Activated naive CD4-positive, alpha-beta T cell treated with anti-CD3 and anti-CD28 coated beads, Interleukin-2, amount 10 ng/mL, durations not matched to agents 7 days and 5 days (primary cell): ENCODE results near the gene MUC5AC.

Experiments used
- CTCF ChIA-PET: fragments of 350-600 bp; sonication (Branson Sonifier 250); formaldehyde crosslinking; loops from one replicate; lab custom pipeline; 2021; ENCODE audit warnings: antibody characterized with exemption; lab: Charles Lee
- DNase-seq: peaks from one replicate; pipeline ENCODE4 v3.0.0-alpha.2; 2020
- H3K27ac Mint-ChIP-seq: one replicate; pipeline ENCODE4 v1.8.0; 2021; ENCODE audit warnings: mild to moderate bottlenecking, moderate library complexity, mixed read lengths
- H3K27me3 Mint-ChIP-seq: one replicate; pipeline ENCODE4 v1.8.0; 2021; ENCODE audit warnings: mild to moderate bottlenecking, mixed read lengths
- H3K36me3 Mint-ChIP-seq: one replicate; pipeline ENCODE4 v1.8.0; 2021; ENCODE audit warnings: mixed read lengths
- H3K4me1 Mint-ChIP-seq: one replicate; pipeline ENCODE4 v1.8.0; 2021; ENCODE audit warnings: mixed read lengths
- H3K4me3 Mint-ChIP-seq: one replicate; pipeline ENCODE4 v1.8.0; 2021; ENCODE audit warnings: mild to moderate bottlenecking, moderate library complexity, mixed read lengths
- H3K9me3 Mint-ChIP-seq: one replicate; pipeline ENCODE4 v1.8.0; 2021; ENCODE audit warnings: mixed read lengths

The MUC5AC gene

DNA sequence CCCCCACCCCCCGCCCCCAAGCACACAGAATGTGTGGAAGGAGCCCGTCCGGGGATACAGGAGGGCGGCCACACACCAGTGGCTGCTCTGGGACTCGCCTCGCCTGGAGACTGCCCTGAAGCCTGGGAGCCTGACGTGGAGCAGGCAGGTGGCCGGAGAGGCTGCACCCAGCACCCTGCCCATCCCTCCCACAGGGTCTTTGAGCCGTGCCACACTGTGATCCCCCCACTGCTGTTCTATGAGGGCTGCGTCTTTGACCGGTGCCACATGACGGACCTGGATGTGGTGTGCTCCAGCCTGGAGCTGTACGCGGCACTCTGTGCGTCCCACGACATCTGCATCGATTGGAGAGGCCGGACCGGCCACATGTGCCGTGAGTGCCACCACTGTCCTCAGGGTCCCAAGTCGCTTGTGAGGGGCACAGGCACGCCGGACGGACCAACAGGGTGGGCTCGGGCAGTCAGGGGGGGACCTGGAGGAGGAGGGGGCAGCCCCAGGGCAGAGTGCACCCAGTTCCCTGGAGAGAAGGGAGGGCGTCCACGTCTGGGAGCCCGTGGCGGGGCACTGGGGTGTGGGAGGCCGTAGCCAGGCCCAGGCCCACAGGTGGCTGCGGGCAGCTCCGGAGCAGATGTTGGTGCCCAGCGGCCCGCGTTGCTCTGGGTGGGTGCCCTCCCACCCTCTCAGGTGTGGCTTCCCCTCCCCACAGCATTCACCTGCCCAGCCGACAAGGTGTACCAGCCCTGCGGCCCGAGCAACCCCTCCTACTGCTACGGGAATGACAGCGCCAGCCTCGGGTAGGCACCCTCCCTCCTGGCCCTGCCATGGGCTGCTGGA is 38.1 kb downstream of the MUC5AC start:
- no peaks in the 10 kb centered on the region for H3K4me1 Mint-ChIP-seq
- CTCF ChIA-PET: no interaction called here
- no peak overlapping the region for H3K27ac Mint-ChIP-seq
- no peak overlapping the region for H3K4me3 Mint-ChIP-seq
- no peaks in the 10 kb centered on the region for H3K36me3 Mint-ChIP-seq
- H3K9me3 Mint-ChIP-seq: no peaks in the 10 kb centered on the region
- H3K27me3 Mint-ChIP-seq: no peaks in the 10 kb centered on the region
- DNase-seq: peak; percentile 3

DNA sequence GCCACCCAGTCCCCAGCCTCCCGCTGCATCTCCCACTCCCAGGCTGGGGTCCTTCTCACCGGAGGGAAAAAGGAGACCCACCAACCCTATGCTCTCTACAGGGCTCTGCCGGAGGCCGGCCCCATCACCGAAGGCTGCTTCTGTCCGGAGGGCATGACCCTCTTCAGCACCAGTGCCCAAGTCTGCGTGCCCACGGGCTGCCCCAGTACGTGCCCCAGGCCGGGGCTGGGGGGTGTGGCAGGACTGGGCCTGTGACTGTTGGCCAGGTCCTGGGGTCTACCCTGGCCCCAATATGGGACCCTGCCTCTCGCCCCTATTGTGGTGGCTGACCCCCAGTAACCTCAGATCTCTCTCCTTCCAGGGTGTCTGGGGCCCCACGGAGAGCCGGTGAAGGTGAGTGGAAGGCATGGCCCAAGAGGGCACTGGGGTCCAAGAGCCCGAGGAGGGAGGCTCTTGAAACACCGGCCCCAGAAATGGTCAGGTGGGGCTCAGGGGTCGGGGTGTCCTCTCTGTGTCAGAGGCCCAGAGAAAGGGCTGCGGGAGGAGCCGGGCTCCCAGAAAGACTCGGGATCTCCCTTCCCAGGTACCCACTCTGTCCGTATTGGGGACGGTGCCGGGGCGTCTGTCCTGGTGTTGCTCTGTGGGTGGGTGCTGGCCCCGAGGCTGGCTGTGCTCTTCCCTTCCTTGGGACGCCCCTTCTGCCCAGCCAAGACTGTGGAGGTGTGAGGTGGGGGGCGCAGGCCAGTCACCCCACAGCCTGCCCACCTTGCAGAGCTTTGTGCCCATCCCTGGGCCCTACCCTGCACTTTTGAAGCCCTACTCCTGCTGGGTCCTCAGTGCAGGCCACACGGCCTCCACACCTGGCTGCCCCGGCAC is 39.0 kb downstream of the MUC5AC start:
- peak; percentile 13 for DNase-seq
- no peaks in the 10 kb centered on the region for H3K27me3 Mint-ChIP-seq
- H3K4me1 Mint-ChIP-seq: no peaks in the 10 kb centered on the region
- no peaks in the 10 kb centered on the region for H3K9me3 Mint-ChIP-seq
- no peak overlapping the region for H3K4me3 Mint-ChIP-seq
- no peaks in the 10 kb centered on the region for H3K36me3 Mint-ChIP-seq
- CTCF ChIA-PET: no interaction called here
- H3K27ac Mint-ChIP-seq: no peak overlapping the region

DNA sequence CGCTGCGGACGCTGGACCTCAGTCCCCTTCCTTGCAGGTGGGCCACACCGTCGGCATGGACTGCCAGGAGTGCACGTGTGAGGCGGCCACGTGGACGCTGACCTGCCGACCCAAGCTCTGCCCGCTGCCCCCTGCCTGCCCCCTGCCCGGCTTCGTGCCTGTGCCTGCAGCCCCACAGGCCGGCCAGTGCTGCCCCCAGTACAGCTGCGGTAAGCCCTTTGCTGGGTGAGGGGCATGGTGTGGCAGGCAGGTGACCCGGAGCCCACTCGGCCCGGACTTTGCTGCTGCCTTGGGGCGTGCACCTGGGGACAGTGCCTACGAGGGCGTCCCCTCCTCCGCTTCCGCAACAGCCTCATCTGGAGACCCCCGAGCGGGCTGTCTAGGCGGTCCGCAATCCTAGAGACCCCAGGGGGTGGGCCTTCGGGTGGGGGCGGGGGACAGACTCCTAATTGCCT is 39.7 kb downstream of the MUC5AC start:
- CTCF ChIA-PET: no interaction called here
- no peaks in the 10 kb centered on the region for H3K27me3 Mint-ChIP-seq
- no peak overlapping the region for H3K27ac Mint-ChIP-seq
- DNase-seq: peak; percentile 11
- no peaks in the 10 kb centered on the region for H3K36me3 Mint-ChIP-seq
- no peak overlapping the region for H3K4me3 Mint-ChIP-seq
- H3K4me1 Mint-ChIP-seq: no peaks in the 10 kb centered on the region
- H3K9me3 Mint-ChIP-seq: no peaks in the 10 kb centered on the region

GRCh38 chr11:1197886-1198560 is 40.3 kb downstream of the MUC5AC start:
- H3K9me3 Mint-ChIP-seq: no peaks in the 10 kb centered on the region
- H3K27me3 Mint-ChIP-seq: no peaks in the 10 kb centered on the region
- CTCF ChIA-PET: no interaction called here
- no peaks in the 10 kb centered on the region for H3K36me3 Mint-ChIP-seq
- no peak overlapping the region for H3K4me3 Mint-ChIP-seq
- peak; percentile 7 for DNase-seq
- H3K27ac Mint-ChIP-seq: no peak overlapping the region
- H3K4me1 Mint-ChIP-seq: no peaks in the 10 kb centered on the region

DNA sequence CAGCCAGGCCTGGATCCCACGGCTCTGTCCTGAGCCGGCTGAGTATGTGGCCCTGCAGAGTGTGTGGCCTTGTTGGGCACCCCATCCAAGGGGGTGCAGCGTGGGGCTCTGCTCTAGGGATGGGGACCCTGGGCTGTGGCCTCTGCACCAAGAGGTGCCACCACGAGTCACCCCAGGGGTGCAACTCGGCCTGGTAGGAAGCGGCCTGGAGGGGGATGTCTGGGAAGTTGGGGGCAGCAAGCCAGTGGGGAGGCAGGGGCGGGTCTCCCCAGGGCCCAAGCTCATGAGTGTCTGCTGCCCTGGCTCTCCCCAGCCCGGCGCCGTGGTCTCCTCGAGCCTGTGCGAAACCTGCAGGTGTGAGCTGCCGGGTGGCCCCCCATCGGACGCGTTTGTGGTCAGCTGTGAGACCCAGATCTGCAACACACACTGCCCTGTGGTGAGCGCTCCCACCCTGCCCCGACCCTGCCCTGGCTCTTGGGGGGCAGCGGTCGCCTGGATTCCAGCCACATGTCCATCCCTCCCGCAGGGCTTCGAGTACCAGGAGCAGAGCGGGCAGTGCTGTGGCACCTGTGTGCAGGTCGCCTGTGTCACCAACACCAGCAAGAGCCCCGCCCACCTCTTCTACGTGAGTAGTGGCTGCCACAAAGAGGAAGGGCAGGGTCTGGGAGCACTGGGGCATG is 40.9 kb downstream of the MUC5AC start:
- Mint-ChIP-seq H3K4me3 (no peak overlapping the region), H3K36me3 (no peaks in the 10 kb centered on the region), H3K4me1 (no peaks in the 10 kb centered on the region), H3K27me3 (no peaks in the 10 kb centered on the region), H3K9me3 (no peaks in the 10 kb centered on the region), H3K27ac (no peak overlapping the region)
- peak; percentile 17 for DNase-seq
- CTCF ChIA-PET: no interaction called here

GRCh38 chr11:1199241-1199750 is 41.5 kb downstream of the MUC5AC start:
- Mint-ChIP-seq H3K4me1 (no peaks in the 10 kb centered on the region), H3K9me3 (no peaks in the 10 kb centered on the region), H3K27me3 (no peaks in the 10 kb centered on the region), H3K27ac (no peak overlapping the region), H3K36me3 (no peaks in the 10 kb centered on the region), H3K4me3 (no peak overlapping the region)
- DNase-seq: no peak
- CTCF ChIA-PET: interaction anchor here (1.6 kb wide), 1 partner anchor 376 kb away, joined by 7 read pairs; no protein-coding TSS in a partner anchor

DNA sequence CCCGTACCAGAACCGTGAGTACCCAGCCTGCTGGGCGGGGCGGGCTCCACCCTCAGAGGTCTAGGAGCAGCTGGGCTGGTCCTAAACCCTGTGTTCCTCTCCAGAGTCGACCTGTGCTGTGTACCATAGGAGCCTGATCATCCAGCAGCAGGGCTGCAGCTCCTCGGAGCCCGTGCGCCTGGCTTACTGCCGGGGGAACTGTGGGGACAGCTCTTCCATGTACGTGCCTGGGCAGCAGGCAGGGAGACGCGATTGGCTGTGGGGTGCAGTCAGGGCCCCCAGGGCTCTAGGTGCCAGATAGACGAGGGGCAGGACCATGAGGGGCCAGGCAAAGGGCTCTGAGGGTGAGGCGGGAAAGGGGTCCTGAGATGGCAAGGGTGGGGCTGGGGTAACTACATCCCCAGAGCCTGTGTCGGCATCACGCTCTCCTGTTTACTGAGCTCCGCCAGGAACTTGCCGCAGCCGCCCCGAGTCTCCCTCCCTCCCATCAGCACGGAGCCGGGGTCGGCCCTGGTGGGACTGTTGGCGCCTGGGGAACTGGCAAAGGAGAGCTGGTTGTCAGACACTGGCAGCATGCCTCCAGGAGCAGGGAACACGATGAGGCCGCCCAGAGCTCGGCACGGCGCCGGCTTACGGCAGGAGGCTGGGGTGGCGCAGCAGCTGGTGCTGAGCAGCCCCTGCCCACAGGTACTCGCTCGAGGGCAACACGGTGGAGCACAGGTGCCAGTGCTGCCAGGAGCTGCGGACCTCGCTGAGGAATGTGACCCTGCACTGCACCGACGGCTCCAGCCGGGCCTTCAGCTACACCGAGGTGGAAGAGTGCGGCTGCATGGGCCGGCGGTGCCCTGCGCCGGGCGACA is 42.2 kb downstream of the MUC5AC start:
- H3K36me3 Mint-ChIP-seq: no peaks in the 10 kb centered on the region
- no peaks in the 10 kb centered on the region for H3K9me3 Mint-ChIP-seq
- CTCF ChIA-PET: interaction anchor here (1.6 kb wide), 1 partner anchor 375 kb away, joined by 7 read pairs; no protein-coding TSS in a partner anchor
- no peaks in the 10 kb centered on the region for H3K4me1 Mint-ChIP-seq
- no peaks in the 10 kb centered on the region for H3K27me3 Mint-ChIP-seq
- peak; percentile 17 for DNase-seq
- H3K27ac Mint-ChIP-seq: no peak overlapping the region
- H3K4me3 Mint-ChIP-seq: no peak overlapping the region

DNA sequence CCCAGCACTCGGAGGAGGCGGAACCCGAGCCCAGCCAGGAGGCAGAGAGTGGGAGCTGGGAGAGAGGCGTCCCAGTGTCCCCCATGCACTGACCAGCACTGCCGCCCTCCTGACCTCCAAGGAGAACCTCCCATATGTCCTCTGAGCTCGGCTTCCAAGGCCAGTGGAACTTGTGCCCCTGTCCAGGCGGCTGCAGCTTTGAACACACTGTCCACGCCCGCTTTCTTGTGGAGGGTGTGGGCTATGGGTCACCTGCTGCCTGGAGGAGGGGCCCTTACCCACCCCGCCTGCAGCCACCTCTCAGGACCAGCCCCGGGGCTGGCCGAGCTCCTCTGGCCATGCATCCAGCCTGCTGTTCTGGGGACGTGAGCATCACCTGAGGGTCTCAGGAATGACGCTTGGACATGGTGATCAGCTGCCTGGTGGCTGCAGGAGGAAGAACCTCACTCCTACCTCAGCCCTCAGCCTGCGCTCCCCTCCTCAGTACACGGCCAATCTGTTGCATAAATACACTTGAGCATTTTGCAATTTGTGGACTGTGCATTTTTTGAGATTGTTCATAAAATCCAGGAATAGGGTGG is 42.9 kb downstream of the MUC5AC start:
- Mint-ChIP-seq H3K4me3 (no peak overlapping the region), H3K4me1 (no peaks in the 10 kb centered on the region), H3K27ac (no peak overlapping the region), H3K9me3 (no peaks in the 10 kb centered on the region), H3K36me3 (no peaks in the 10 kb centered on the region), H3K27me3 (no peaks in the 10 kb centered on the region)
- peak; percentile 6 for DNase-seq
- CTCF ChIA-PET: interaction anchor here (1.6 kb wide), 1 partner anchor 374 kb away, joined by 7 read pairs; no protein-coding TSS in a partner anchor

GRCh38 chr11:1201395-1202153 is 43.8 kb downstream of the MUC5AC start:
- H3K27me3 Mint-ChIP-seq: no peaks in the 10 kb centered on the region
- no peak overlapping the region for H3K4me3 Mint-ChIP-seq
- CTCF ChIA-PET: interaction anchor here (1.9 kb wide), 1 partner anchor 314 kb away, joined by 7 read pairs; no protein-coding TSS in a partner anchor
- H3K27ac Mint-ChIP-seq: no peak overlapping the region
- no peak for DNase-seq
- H3K36me3 Mint-ChIP-seq: no peaks in the 10 kb centered on the region
- H3K4me1 Mint-ChIP-seq: no peaks in the 10 kb centered on the region
- H3K9me3 Mint-ChIP-seq: no peaks in the 10 kb centered on the region

GRCh38 chr11:1202154-1202775 is 44.5 kb downstream of the MUC5AC start:
- Mint-ChIP-seq H3K27ac (no peak overlapping the region), H3K4me1 (no peaks in the 10 kb centered on the region), H3K4me3 (no peak overlapping the region), H3K36me3 (no peaks in the 10 kb centered on the region), H3K27me3 (no peaks in the 10 kb centered on the region), H3K9me3 (no peaks in the 10 kb centered on the region)
- CTCF ChIA-PET: interaction anchor here (1.1 to 1.9 kb wide), 3 partner anchors 11 to 373 kb away, joined by 3 to 7 read pairs (median 5); no protein-coding TSS in a partner anchor
- peak; percentile 23 for DNase-seq

GRCh38 chr11:1202776-1203504 is 45.2 kb downstream of the MUC5AC start:
- Mint-ChIP-seq H3K36me3 (no peaks in the 10 kb centered on the region), H3K4me3 (no peak overlapping the region), H3K4me1 (no peaks in the 10 kb centered on the region), H3K27me3 (no peaks in the 10 kb centered on the region), H3K27ac (no peak overlapping the region), H3K9me3 (no peaks in the 10 kb centered on the region)
- peak; percentile 70 for DNase-seq
- CTCF ChIA-PET: interaction anchor here (1.1 to 1.9 kb wide), 3 partner anchors 11 to 372 kb away, joined by 3 to 7 read pairs (median 5); no protein-coding TSS in a partner anchor
